Measurements from ENCODE around the gene NUP133. TPM values are rescaled to one million over a fixed set of nuclear protein-coding genes. Genes with fewer than 3 reads are reported as not detected.

The NUP133 gene
- total and polyA plus RNA-seq, 4 donors = 5.7 to 22.7 (median 10.4) TPM

DNA sequence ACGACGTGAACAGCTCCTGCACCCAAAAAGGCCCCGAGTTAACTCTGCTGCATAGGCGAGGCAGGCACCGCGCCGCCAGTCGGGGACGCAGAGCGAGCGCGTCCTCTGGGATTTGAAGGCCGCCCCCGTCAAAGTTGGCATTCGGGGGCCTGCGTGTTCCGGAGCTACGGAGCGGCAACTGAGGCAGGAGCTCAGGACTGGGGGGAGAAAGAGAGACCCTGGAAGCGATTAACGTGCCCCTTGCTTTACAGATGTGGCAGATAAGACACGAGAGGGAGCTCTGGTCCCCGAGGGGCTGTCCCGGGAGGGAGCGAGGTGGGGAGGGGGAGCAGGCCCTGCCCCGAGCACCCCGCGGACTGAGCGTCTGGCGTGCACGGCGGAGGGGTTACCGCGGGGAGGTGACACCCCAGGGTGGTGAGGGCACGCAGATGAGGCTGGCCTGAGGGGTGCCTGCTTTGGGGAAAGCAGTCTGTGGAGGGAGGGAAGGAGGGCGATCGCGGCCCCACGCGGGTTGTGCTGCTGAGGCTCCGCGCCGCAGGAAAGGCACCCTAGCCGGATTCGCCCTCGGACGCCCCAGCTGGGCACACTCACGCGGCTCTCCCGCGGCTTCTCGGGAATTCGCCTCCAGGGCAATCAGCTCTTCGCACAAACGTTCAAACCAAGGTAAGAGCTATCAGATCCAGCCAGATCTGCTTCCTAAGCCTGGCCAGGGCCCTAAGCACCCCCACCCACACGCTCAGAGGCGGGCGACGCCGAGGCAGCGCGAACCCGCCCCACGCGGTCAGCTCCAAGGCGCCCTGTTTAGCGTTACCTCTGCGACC is 100.7 kb downstream of the NUP133 start:
- Histone ChIP-seq H3K4me3 (ENCODE audit: low read depth in 1 of 3, low read length in 3 of 3) (peak overlapping the region in 1 of 3 donors; percentile 6), H3K4me1 (ENCODE audit: control insufficient read depth in 4 of 4, insufficient read depth in 4 of 4, low read length in 3 of 4) (peaks cover 0 to 11% (median 6%) of the 10 kb centered on the region in 4 donors), H3K36me3 (ENCODE audit: control insufficient read depth in 4 of 4, insufficient read depth in 3 of 4, low read depth in 1 of 4, low read length in 3 of 4) (no peaks in the 10 kb centered on the region), H3K9me3 (ENCODE audit: control insufficient read depth in 4 of 4, low read length in 3 of 4) (no peaks in the 10 kb centered on the region), H3K27ac (ENCODE audit: low read depth in 1 of 2, low read length in 2 of 2) (no peak overlapping the region), H3K27me3 (ENCODE audit: control insufficient read depth in 4 of 4, insufficient read depth in 4 of 4, low read length in 3 of 4) (peaks cover 0 to 11% (median 8%) of the 10 kb centered on the region in 4 donors), H3K9ac (ENCODE audit: low read depth in 1 of 2, low read length in 2 of 2) (no peak overlapping the region)
- 15% methylated on average over 68 of the region's 68 CpGs for WGBS
- no peak for DNase-seq (ENCODE audit: low spot score)
- TF ChIP-seq YY1 (IDR thresholded peaks at IDR 0.05) (no peak), HNF4A (conservative IDR thresholded peaks at IDR 0.05) (no peak), GABPA (IDR thresholded peaks at IDR 0.05 in 1 of 2, conservative IDR thresholded peaks at IDR 0.05 in 1 of 2) (no peak), TAF1 (conservative IDR thresholded peaks at IDR 0.05) (no peak), FOXA2 (IDR thresholded peaks at IDR 0.05) (no peak), EGR1 (IDR thresholded peaks at IDR 0.05; ENCODE audit: low read depth in 2 of 2) (no peak), NR2F2 (IDR thresholded peaks at IDR 0.05) (no peak), FOXA1 (IDR thresholded peaks at IDR 0.05) (no peak), JUND (IDR thresholded peaks at IDR 0.05) (no peak), RXRA (IDR thresholded peaks at IDR 0.05) (no peak)
- TF ChIP-seq, protein P1, sequence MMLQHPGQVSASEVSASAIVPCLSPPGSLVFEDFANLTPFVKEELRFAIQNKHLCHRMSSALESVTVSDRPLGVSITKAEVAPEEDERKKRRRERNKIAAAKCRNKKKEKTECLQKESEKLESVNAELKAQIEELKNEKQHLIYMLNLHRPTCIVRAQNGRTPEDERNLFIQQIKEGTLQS (IDR thresholded peaks at IDR 0.05) = no peak
- TF ChIP-seq, protein P2, sequence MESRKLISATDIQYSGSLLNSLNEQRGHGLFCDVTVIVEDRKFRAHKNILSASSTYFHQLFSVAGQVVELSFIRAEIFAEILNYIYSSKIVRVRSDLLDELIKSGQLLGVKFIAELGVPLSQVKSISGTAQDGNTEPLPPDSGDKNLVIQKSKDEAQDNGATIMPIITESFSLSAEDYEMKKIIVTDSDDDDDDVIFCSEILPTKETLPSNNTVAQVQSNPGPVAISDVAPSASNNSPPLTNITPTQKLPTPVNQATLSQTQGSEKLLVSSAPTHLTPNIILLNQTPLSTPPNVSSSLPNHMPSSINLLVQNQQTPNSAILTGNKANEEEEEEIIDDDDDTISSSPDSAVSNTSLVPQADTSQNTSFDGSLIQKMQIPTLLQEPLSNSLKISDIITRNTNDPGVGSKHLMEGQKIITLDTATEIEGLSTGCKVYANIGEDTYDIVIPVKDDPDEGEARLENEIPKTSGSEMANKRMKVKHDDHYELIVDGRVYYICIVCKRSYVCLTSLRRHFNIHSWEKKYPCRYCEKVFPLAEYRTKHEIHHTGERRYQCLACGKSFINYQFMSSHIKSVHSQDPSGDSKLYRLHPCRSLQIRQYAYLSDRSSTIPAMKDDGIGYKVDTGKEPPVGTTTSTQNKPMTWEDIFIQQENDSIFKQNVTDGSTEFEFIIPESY (IDR thresholded peaks at IDR 0.05) = no peak
- TF ChIP-seq, protein P3, sequence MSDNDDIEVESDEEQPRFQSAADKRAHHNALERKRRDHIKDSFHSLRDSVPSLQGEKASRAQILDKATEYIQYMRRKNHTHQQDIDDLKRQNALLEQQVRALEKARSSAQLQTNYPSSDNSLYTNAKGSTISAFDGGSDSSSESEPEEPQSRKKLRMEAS (IDR thresholded peaks at IDR 0.05) = no peak
- TF ChIP-seq, protein P4, sequence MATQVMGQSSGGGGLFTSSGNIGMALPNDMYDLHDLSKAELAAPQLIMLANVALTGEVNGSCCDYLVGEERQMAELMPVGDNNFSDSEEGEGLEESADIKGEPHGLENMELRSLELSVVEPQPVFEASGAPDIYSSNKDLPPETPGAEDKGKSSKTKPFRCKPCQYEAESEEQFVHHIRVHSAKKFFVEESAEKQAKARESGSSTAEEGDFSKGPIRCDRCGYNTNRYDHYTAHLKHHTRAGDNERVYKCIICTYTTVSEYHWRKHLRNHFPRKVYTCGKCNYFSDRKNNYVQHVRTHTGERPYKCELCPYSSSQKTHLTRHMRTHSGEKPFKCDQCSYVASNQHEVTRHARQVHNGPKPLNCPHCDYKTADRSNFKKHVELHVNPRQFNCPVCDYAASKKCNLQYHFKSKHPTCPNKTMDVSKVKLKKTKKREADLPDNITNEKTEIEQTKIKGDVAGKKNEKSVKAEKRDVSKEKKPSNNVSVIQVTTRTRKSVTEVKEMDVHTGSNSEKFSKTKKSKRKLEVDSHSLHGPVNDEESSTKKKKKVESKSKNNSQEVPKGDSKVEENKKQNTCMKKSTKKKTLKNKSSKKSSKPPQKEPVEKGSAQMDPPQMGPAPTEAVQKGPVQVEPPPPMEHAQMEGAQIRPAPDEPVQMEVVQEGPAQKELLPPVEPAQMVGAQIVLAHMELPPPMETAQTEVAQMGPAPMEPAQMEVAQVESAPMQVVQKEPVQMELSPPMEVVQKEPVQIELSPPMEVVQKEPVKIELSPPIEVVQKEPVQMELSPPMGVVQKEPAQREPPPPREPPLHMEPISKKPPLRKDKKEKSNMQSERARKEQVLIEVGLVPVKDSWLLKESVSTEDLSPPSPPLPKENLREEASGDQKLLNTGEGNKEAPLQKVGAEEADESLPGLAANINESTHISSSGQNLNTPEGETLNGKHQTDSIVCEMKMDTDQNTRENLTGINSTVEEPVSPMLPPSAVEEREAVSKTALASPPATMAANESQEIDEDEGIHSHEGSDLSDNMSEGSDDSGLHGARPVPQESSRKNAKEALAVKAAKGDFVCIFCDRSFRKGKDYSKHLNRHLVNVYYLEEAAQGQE (IDR thresholded peaks at IDR 0.05) = no peak

DNA sequence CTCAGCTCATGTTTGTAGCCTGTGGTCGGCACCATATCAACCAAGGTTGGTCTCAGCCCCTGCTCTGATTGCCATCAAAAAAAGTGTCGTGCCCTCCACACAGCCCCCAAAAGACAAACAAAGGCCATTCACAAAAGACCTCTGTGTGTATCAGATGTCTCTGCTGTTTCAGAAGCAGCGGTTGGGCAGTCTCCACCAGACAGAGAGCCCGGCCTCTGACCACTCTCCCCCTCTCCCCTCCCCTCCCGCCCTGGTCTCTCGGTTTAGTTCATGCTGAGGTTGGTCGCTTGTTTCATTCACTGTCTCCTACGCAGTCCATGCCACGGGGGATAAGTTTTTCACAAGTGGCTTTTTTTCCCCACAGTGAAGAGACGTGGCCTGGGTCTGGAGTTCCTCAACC is 101.3 kb downstream of the NUP133 start:
- Histone ChIP-seq H3K9me3 (ENCODE audit: control insufficient read depth in 4 of 4, low read length in 3 of 4) (no peaks in the 10 kb centered on the region), H3K36me3 (ENCODE audit: control insufficient read depth in 4 of 4, insufficient read depth in 3 of 4, low read depth in 1 of 4, low read length in 3 of 4) (no peaks in the 10 kb centered on the region), H3K4me3 (ENCODE audit: low read depth in 1 of 3, low read length in 3 of 3) (peak overlapping the region in 1 of 3 donors; percentile 6), H3K9ac (ENCODE audit: low read depth in 1 of 2, low read length in 2 of 2) (no peak overlapping the region), H3K27me3 (ENCODE audit: control insufficient read depth in 4 of 4, insufficient read depth in 4 of 4, low read length in 3 of 4) (peaks cover 0 to 12% (median 8%) of the 10 kb centered on the region in 4 donors), H3K4me1 (ENCODE audit: control insufficient read depth in 4 of 4, insufficient read depth in 4 of 4, low read length in 3 of 4) (peaks cover 0 to 11% (median 6%) of the 10 kb centered on the region in 4 donors), H3K27ac (ENCODE audit: low read depth in 1 of 2, low read length in 2 of 2) (no peak overlapping the region)
- no peak for TF ChIP-seq FOXA2 (IDR thresholded peaks at IDR 0.05)
- TF ChIP-seq RXRA (IDR thresholded peaks at IDR 0.05) = no peak
- DNase-seq (ENCODE audit: low spot score) = no peak
- WGBS = 18% methylated on average over 10 of the region's 10 CpGs

All from liver (tissue), 9 donors.